GM13977 (cell line): ENCODE data around the gene ADAMTS12.

Source experiments
- DNase-seq: peaks from one replicate; pipeline ENCODE4 v3.0.0; 2012; ENCODE audit warnings: low spot score
- in situ Hi-C: fragments of 300-500 bp; cut with MboI; formaldehyde crosslinking; loops from one replicate; pipeline ENCODE4 v1.12.0; 2022; ENCODE audit warnings: low sequenced_read_pairs, low pct_unique_long_range_greater_than_20kb, mixed read lengths, inconsistent platforms; ENCODE audit not compliant: unreplicated experiment
- TF ChIP-seq, protein P1 (sequence below): IDR thresholded peaks from 2 replicates; pipeline ENCODE4 v1.5.1; 2012; ENCODE audit warnings: mild to moderate bottlenecking, control low read depth; ENCODE audit not compliant: insufficient read depth; ENCODE audit errors: extremely low read depth, missing control alignments

The ADAMTS12 gene

DNA sequence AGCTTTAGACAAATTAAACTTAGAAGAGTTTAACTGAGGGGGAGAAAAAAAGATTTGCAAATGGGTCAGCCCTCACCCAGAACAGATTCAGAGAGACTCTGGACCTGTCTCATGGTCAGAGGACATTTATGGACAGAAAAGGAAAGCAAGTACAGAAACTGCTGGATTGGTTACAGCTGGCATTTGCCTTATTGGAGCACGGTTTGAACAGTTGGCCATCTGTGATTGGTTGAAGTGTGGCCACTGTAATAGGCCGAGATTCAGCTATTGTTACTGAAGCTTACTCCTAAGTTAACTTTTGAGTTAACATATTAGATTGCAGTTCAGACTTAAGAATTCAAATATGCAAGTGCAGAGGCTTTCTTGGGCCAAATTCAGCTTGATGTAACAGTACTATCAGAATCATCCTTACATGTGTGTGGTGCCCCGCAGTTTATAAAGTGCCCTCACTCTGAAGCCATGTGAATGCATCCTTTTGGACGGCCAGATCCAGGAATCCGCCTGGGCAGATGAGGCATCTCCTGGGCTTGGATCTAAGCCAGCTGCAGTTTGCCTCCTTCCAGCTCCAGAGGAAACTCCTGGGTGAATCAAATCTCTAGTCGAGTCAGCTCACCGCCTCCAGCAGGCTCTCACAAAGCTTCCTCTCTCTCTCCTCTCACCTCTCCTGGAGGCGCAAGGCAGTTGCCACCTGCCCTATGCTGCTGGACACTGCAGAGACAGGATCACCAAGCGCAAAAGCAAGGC, 165.2 kb downstream of the ADAMTS12 start:
- in situ Hi-C loops: no loop called here
- DNase-seq: no peak
- TF ChIP-seq, protein P1, sequence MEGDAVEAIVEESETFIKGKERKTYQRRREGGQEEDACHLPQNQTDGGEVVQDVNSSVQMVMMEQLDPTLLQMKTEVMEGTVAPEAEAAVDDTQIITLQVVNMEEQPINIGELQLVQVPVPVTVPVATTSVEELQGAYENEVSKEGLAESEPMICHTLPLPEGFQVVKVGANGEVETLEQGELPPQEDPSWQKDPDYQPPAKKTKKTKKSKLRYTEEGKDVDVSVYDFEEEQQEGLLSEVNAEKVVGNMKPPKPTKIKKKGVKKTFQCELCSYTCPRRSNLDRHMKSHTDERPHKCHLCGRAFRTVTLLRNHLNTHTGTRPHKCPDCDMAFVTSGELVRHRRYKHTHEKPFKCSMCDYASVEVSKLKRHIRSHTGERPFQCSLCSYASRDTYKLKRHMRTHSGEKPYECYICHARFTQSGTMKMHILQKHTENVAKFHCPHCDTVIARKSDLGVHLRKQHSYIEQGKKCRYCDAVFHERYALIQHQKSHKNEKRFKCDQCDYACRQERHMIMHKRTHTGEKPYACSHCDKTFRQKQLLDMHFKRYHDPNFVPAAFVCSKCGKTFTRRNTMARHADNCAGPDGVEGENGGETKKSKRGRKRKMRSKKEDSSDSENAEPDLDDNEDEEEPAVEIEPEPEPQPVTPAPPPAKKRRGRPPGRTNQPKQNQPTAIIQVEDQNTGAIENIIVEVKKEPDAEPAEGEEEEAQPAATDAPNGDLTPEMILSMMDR: no peak

- in situ Hi-C loops: no loop called here
- TF ChIP-seq, protein P1: no peak
- DNase-seq: no peak
These were observed 166.0 kb downstream of the ADAMTS12 start for GRCh38 chr5:33725806-33726205.

DNA sequence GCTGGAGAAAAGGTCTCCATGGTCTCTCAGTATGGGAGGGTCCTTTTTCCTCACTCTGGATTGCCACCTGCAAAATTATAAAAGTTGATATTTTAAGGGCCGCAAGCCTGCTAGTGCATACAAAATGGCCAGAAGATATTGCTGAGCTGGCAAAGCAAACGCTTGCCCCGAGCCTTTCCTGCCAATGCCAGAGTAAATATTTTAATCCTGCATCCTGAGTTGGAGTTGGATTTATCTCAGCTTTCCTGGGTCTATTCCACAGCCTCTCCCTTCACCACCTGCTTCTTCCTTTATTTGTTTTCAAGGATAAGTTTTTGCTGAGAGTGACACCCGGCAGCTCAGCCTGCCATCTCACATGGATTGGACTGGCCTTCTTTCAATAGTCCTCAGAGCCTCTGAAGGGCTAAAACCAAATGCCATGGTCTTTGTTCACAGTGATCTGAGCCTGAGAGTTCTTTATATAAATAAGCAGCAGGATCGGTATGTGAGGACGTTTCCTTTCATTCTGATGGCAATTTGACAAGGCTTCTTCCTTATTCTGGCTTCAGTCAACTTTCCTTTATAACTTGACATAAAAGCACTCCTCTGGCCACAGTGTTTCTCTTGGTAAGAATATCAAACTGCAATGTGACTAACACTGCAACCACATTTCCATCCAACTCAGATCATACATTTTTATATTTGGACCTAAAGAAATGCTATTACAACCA, 170.1 kb downstream of the ADAMTS12 start:
- TF ChIP-seq, protein P1: no peak
- no peak for DNase-seq
- in situ Hi-C loops: no loop called here

GRCh38 chr5:33720176-33720575, 171.6 kb downstream of the ADAMTS12 start:
- in situ Hi-C loops: no loop called here
- TF ChIP-seq, protein P1: no peak
- no peak for DNase-seq

- no peak for DNase-seq
- in situ Hi-C loops: no loop called here
- TF ChIP-seq, protein P1: no peak
These were observed 172.0 kb downstream of the ADAMTS12 start for GRCh38 chr5:33719769-33720168.

DNA sequence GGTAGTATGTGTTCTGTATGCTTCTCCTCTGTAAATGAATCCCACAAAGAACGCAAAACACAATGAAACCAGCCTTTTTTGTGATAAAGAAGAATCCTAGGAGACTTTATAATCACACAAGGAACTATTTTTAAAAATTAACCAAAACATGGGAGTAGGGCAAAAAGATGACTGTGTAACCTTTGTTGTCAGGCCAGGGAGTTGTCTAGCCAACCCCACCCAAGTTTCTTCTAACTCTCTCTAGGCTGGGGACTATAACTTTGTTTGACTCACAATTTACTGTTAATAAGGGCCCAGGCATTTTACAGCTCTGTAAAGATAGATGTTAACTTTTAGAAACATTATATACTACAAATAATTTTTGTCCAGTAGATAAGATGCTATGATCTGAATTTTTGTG, 176.1 kb downstream of the ADAMTS12 start:
- DNase-seq: no peak
- in situ Hi-C loops: no loop called here
- TF ChIP-seq, protein P1: no peak
